ENCODE results near the gene NOM1.

NOM1 gene

GRCh38 chr7:157004521-157005455 is 55.3 kb downstream of the NOM1 start:
- DNase-seq (ENCODE audit: low read depth): no peak

GRCh38 chr7:157005456-157006204 is 56.1 kb downstream of the NOM1 start:
- DNase-seq (ENCODE audit: low read depth): no peak

- no peak for DNase-seq (ENCODE audit: low read depth)
Observed at GRCh38 chr7:157006205-157006747, 56.8 kb downstream of the NOM1 start.

GRCh38 chr7:157006829-157007469 is 57.4 kb downstream of the NOM1 start:
- no peak for DNase-seq (ENCODE audit: low read depth)

- DNase-seq (ENCODE audit: low read depth): no peak
Observed at GRCh38 chr7:157007470-157008066, 58.1 kb downstream of the NOM1 start.

GRCh38 chr7:157008206-157009169 is 59.0 kb downstream of the NOM1 start:
- no peak for DNase-seq (ENCODE audit: low read depth)

- no peak for DNase-seq (ENCODE audit: low read depth)
Observed at GRCh38 chr7:157009170-157009777, 59.8 kb downstream of the NOM1 start.

GRCh38 chr7:157009778-157010587 is 60.5 kb downstream of the NOM1 start:
- DNase-seq (ENCODE audit: low read depth): no peak

GRCh38 chr7:157010588-157011332 is 61.2 kb downstream of the NOM1 start, which contains the start of gene MNX1:
Gene MNX1, minus strand, starts transcription at chr7:157010663. Its CDS starts 313 bp downstream, at chr7:157010350.
- peak; percentile 56 for DNase-seq (ENCODE audit: low read depth)

- DNase-seq (ENCODE audit: low read depth): no peak
Observed at GRCh38 chr7:157011333-157012112, 62.0 kb downstream of the NOM1 start.

- DNase-seq (ENCODE audit: low read depth): no peak
Observed at GRCh38 chr7:157012113-157012547, 62.6 kb downstream of the NOM1 start.

GRCh38 chr7:157013101-157013500 is 63.6 kb downstream of the NOM1 start:
- no peak for DNase-seq (ENCODE audit: low read depth)

- DNase-seq (ENCODE audit: low read depth): no peak
Observed at GRCh38 chr7:157013602-157014549, 64.4 kb downstream of the NOM1 start.

- DNase-seq (ENCODE audit: low read depth): no peak
Observed at GRCh38 chr7:157014635-157015555, 65.4 kb downstream of the NOM1 start.

- no peak for DNase-seq (ENCODE audit: low read depth)
Observed at GRCh38 chr7:157016024-157016351, 66.5 kb downstream of the NOM1 start.
